GM21576 (cell line): Measurements from ENCODE around the gene COL17A1.

Experiments
- ATAC-seq: cut with Tn5 transposase; IDR thresholded peaks from one replicate; pipeline ENCODE4 v1.9.1; 2021; ENCODE audit warnings: mild to moderate bottlenecking, moderate library complexity; ENCODE audit not compliant: unreplicated experiment

COL17A1 gene

DNA sequence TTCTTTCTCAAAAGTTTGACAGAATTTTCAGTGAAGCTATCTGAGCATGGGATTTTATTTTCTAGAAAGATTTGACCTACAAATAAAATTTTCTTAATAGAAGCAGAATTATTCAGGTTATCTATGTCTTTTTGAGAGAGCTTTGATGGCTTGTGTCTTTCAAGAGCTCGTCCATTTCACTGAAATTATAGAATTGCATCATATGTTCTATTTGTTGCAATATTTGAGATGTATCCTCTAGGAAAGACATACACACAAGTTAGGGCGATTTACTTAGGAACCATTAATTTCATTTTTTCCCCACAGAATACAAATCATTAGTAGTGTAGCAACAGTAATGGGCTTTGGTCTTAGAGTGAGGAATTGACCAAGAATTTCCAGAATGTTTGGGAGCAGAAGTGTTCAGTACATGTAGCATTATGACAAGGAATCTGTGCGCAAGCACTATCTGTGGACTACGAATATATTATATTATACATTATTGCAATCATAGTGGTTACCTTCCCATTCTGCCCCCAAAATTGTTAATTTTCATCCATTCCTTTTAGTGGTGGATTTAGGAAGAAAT lies 12.8 kb upstream of the COL17A1 start:
- ATAC-seq: no peak

DNA sequence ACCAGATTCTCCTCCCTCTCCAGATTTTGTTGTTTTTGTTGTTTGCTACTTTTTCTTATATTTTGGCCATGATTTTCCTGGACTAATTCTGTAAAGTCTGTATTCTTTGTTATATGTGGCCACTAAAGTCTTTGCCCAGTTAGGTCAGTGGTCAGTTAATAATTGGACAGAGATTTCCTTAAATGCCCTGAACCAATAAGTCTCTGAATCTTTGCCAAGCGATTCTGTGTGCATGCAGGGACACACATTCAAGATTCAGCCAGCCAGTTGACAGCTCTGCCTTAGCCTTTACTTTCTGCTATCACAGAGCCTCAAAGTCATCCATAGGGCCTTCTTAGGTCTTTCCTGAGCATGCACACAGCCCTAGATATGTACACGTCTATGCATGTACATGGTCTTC lies 11.0 kb upstream of the COL17A1 start:
- ATAC-seq: no peak

DNA sequence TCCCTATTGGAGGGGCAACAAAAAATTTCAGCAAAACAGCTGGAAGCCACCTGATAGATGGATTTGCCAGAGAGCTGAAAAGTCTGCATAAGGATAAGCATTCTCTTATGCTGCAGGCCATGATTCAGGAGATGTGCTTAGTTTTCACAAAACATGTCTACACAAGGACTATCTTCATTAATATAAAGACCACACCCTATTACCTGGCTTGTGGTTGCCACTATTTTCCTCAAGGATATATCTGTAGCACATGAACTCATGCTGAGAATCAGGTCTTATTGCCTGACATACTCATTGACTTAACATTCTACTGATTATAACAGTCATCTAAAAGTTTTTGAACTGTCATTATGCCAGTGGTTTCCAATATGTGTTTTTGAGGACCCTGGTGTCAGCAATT lies 7.1 kb upstream of the COL17A1 start:
- no peak for ATAC-seq

DNA sequence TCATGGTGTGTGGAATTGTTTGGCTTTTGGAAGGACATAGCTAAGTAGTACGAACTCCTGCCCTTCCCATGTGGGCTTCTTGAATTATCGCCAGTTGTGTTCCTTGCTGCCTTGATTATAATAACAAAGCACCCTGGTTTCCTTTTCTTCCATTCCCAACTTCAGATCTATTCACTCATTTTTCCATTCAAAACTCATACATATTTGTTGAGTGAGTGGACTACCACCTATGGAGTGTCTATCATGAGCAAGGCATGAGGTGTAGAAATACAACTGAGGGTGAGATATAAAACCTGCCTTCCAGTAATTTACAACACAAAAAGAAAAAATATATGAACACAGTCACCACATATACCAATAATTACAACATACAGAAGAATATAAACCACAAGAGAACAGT lies 4.9 kb upstream of the COL17A1 start:
- ATAC-seq: no peak

DNA sequence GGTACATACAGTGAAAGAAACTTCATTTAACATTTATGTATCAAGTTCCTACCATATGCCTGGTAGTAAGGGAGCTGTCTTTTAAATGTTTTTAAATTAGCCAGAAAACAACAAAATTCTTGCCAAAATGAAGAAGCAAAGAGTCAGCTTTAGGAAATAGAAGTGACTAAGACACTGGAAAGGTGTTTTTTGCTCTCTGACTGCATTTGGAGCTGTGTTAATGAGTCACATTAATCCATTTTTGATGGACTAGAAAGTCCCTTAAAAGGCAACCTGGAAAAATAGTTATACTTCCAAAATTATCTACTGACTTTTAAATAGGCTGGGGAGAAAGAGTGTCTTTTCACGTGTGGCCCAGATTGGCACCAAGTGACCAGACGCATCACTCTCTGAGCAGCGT lies 3.9 kb upstream of the COL17A1 start:
- ATAC-seq: no peak

DNA sequence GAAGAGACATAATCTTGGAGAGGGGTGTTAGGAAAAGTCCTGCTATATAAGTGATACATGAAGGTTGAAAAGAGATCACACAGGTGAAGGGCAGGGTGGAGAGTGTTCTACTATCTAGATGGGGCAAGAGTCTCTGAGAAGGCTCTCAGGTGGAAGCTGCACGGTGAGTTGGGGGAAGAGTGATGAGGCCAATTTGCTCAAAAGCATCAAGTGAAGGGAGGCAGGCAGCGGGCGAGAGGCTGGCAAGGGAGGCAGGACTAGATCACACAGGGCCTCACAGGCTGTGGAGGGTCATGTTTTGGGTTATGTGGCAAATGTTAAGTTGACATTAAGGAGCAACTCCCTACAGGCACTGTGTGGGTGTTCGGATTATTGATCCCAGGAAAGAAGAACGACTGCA lies 2.6 kb upstream of the COL17A1 start:
- no peak for ATAC-seq

DNA sequence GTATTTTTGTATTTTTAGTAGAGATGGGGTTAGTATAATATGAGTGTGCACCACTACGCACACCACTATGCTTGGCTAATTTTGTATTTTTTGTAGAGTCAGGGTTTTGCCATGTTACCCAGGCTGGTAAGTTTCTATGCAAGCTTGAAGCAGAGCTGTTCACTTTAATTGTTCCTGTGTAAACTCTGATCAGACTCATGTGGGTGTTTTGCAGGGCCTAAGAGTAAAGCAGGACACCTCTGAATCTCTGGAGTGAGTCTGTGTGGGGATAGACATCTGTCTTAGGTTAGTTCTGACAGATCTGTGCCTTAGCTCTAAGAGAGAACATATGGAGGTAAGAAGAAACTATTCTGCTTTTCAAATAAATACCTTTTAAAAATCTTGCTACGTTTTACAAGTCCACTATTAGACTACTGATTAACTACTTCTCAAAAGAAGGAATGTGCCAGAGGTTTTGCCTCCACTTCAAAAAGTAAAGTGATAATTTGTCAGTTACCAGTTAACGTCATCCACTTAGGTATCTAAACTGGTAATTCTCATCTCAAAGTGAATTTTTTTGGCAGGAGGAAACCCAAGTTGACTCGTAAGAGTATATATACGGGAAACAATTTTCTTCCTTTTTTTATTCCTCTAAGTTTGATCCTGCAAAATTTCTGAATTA lies 1.1 kb downstream of the COL17A1 start:
- ATAC-seq: no peak

DNA sequence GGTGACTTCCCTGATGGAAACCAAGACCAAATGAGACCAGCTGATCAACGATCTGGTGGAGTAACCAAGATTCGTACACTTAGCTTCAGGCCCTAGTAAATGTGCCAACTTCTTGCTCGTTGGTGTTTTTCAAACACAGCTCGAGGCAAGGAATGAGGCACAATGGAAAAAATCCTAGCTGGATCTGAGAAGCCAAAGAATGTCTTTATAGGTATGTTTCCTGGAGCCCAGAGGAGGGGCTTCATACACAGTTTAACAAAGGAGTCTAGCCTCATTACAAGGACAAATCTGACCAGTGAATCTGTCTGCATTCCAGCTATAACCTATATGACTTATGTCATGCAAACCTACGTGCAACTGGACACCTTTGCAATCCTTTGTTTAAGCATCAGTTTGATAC lies 3.7 kb downstream of the COL17A1 start:
- no peak for ATAC-seq

DNA sequence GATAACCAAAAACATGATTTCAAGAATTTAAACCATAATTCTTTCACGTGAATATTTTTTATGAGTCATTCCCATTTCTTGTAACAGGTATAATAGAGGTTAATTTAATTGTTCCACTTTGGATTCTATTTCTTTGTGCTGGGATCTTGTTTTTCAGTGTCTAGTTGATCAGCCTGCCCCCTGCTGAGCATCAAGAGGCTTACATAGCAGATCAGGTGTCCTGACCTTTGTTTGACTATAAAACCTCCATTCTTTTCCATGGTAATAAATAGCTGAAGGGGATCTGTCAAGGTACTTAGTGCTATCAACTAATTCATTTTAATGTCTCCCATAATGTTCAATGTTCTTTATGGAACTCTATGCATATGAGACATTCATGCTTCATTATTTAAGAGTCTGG lies 4.9 kb downstream of the COL17A1 start:
- no peak for ATAC-seq

DNA sequence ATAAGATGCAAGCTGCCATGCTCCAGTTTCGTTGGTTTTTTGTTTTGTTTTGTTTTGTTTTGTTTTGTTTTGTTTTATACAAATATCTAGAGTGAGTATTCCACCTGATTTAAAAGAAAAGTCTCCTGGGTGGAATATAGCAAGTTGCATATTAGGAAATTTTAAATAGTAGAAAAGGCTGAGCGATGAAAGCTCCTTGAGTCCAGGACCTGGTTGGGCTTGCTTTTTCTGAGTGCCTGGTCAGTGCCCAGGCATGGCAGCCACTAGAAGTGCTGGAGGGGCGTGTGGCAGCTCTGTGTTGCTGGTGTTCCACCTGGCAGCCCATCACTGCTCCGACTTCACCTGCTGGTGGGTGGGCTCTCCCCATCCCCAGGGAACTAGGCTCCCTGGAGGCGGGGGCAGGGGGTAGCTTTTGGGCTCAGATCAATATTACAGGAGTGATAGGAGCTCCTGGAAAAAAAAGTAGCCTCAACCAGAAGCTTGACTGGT lies 8.0 kb downstream of the COL17A1 start:
- ATAC-seq: no peak

DNA sequence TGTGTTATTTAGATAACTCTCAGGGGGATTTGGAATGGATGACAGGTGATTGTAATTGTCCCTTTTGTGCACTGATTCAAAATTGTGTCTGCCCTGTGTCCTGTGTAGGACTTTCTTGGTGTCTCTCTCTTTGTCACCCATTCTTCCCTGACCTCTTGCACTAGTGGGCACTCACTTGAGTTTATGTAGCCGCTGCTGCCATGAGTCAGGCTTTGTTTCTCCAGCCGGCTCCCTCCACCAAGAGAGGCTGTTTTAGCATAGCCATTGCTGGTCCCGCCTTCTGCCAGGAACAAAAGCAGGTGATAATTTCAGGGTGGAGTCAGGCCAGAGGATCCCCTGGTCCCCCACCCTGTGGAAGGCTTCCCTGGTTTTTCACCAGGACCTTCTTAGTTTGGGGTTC lies 8.4 kb downstream of the COL17A1 start:
- no peak for ATAC-seq

DNA sequence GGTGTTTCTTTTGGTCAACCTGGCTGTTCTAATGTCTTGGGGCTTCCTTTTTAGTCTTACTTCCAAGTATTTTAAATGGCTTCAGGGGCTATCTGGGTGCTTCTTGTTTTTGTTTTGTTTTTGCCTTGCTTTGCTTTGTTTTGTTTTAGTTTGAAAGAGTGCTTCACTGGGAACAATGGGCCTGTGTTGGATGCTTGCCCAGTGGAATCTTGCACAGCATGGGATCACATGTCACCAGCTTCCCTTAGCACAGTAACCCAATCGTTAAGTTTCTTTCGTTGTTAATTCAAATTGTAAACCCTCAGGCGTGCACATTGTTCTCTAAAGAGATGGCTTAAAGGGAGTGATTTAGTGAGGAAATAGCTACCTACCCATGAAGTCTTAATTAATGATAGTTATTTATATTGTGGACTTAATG lies 8.9 kb downstream of the COL17A1 start:
- no peak for ATAC-seq

DNA sequence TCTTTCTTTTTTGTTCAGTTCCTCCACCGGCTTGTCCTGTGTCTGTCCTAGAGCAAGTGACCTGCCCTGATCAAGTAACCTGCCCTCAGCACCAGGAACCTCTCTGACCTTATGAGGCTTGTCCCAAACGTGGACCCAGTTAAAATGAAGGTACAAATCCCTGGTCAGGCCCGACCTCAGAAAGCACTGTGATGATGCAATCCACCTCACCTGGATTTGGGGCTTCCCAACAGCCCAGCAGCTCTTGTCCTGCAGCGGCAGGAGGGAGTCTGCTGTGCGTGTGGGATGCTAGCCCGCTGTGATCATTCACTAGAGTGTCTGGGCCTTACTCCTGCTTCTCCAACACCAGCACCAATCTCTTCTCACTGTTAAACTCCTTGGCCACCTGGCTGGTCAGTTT lies 11.2 kb downstream of the COL17A1 start:
- no peak for ATAC-seq

DNA sequence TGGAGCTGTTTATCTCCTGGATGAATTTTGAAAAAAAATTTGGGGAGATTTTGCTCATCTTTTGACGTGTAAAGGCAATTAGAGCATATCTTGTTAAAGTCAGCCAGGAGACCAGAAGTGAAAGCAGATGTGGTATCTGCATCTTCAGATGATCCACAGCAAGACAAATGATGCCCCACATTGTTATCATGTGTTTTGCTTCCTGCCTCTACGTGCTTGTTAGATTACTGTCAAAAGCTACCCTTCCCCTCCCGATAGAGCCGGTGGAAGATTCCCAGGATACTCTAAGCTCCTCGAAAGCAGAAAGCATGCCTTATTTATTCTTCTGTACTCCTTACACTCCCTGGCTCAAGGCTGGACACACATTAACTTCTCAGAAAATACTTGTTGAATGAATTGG lies 12.9 kb downstream of the COL17A1 start:
- ATAC-seq: no peak

DNA sequence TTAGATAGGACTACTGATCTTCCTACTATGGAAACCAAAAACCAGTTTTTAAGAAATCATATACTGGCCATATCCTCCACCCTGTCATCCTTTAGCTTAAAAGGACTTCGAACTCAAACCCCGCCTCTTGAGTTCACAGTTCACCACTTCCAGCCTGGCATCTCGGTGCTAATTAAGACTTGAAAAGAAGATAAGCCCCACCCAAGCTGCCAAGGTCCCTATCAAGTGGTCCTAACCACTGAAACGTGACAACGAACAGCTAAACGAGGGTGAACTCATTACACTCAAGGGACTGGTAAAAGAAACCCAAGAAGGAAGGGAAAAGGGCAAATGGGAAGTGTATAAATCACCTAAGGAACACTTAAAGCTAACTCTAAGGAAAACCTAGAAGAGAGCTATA lies 16.1 kb downstream of the COL17A1 start:
- ATAC-seq: no peak

DNA sequence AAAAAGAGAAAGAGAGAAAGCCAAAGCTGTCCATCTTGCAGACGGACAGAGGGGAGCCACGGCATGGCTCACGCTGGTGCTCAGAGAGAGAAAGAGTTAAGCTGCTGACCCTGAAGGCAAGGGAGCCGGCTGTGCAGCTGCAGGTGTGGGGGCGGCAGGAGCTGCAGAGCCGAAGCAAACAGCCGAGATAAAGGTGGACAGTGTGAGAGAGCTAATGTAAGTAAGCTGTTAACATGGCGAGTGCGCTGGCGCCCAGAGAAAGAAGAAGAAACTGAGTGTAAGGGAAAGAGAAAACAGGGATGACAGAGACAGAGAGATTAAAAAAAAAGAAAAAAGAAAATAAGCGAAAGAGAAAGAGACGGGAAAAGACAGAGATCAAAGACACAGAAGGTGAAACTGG lies 18.2 kb downstream of the COL17A1 start:
- no peak for ATAC-seq

DNA sequence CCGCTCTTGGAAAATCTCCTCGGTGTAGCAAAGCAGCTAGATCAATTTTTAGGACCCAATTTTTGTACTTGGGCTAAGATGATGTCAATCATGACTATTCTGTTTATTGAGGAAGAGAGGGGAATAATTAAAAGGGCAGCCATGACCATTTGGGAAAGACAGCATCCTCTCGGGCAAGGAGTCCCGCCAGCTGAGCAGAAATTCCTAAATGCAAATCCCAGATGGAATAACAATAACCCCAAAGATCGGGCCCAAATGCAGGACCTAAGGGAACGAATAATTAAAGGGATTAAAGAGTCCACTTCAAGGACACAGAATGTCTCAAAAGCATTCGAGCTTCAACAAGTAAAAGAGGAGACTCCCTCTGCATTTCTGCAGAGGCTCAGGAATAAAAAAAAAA lies 18.7 kb downstream of the COL17A1 start:
- no peak for ATAC-seq

DNA sequence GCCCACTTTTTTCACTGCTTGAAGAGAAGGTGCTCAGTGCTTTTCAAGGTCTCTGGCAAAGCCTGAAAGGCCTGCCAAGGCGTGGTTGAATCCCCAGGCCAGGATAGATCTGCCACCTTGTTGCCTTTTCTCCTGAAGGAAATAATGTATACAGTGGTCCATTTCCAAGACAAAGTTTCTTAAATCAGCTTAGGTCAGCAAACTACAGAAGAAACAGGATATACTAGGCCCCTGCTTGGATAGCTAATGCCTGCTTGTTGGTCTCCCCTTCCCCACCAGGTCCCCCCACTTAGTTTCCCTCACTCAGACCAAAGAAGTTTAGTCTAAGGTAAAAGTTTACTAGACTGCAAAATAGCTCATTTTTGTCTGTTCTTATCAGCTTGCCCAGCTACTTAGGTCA lies 19.9 kb downstream of the COL17A1 start:
- ATAC-seq: no peak

DNA sequence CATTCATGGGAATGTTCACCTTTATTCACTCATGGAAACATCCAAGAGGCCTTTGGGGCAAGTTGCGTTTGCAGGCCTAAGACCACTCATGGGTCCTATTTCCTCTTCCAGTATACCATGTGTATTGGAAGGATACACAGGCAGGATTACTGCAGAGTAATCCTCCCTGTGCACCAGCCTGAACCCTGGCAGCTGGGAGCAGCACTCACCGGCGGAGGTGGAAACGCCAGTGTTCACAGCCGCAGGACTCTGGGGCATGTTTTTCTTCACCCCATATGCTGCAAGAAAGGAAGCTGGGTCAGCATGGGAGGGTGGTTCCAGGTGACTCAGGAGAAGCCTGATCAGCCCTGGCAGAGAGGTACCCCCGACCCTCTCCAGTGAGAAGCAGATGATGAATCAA lies 24.5 kb downstream of the COL17A1 start:
- no peak for ATAC-seq

DNA sequence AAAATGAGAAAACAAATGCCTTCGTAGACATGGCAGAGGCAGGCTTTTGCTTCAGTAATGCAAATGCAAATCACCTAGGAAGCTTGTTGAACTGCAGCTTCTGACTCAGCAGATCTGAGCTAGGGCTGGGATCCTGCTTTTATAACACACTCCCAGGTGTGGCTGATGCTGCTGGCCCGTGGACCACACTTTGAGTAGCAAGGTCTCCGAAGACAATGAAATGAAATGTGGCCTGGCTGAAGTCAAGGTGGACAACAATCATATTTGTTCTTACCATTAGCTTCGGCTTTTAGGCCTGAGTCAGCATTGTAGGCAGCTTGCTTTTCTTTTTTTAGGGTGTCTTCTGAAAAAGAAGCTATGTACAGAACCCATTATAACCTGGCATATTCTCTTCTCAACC lies 26.3 kb downstream of the COL17A1 start:
- no peak for ATAC-seq

DNA sequence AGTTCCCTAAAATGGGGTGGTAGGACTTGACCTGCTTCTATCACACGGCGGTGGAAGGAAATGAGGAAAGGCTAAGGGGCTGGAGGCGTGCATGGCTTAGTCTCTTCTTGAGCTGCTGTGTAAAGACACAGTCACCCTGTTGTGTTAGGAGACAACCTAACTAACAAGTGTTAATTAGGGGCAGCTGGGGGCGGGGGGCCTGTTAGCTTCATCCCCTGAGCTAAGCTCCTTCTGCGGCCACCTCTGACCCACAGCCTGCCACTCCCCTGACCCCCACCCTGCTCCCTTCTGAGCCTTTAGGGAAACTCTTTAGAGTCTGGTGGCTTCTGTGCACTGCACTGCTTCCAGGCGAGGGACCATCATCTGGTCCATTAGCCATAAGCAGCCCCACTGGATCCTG lies 28.0 kb downstream of the COL17A1 start:
- no peak for ATAC-seq

DNA sequence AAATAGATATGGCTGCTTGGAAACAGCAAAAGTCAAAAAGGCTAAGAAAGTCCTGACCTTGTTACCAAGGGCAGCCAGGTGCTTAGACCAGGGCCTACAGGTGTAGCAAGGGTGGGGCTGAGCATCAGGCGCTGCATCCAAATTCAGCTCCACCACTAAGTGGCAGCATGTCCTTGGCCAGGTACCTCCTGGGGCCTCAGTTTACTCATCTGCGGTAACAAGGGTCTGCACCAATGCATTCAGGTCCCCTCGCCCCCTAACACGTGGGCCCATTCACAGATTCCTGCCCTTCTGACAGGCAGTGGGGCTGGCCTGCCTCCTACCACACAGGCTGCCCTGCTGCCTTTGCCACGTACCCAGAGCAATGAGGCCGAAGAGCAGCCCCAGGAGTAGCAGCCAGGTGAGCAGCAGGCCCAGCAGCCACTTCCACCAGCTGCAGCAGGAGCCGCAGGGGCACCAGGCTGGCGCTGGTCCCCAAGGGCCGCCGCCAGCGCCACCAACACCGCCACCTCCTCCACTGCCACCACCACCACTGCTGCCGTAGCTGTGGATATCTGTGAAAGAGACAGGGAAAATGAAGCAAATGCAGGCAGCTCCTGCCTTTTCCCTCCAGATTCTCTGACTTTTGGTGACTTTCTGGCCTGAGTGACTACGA lies 28.9 kb downstream of the COL17A1 start:
- ATAC-seq: no peak

DNA sequence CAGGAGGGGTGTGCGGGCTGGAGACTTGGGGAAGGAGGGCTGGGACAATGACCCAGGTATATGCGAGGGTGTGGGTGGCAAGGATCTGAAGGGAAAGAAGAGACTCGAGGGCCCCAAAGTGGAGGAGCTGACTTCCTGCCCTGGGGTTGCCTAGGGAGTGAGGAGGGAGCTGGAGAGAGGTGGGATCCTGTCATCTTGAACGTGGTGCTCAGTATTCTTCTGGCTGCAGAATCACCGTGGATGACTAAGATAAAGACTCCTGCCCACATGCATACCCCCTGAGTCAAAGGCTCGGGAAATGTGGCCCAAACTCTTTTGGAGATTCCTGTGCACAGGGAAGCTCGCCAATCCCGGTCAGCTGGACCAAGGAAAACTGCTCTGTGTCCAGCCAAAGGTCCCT lies 31.2 kb downstream of the COL17A1 start:
- ATAC-seq: no peak
